ENCODE results near the gene MRPS35. TPM values are rescaled to one million over a fixed set of nuclear protein-coding genes. Genes with fewer than 3 reads are reported as not detected.

Gene MRPS35
- total and polyA plus RNA-seq, 2 experiments from 2014 or later, result 58.1 to 58.7 TPM

DNA sequence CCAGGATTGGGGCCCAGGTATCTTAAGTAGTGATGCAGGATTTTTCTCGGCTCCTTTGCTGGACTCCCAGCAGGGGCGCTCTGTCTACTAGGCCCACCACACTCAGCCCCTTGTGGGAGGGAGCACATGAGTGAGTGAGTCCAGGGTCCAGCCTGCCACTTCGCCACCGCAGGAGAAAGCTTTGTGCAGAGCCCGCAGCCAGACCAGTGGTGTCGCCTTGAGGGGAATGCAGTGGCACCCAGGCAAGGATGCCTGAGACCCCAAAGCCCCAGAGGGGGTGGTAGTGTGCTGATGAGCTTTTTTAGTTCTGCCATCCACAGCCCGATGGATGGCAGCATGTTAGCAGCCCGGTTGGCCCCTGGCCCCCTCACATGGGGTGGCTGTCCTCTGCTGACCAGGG lies 5.4 kb upstream of the MRPS35 start:
- no peak overlapping the region for H3K4me3 ChIP-seq
- no peak overlapping the region for H3K4me2 ChIP-seq
- no peak overlapping the region for H3K27ac Mint-ChIP-seq
- peak; percentile 77 for DNase-seq (ENCODE audit: low spot score)
- H2AFZ ChIP-seq, result no peak overlapping the region; the same call in 1 of the 2 replicates
- no peaks in the 10 kb centered on the region for H3K9me3 Mint-ChIP-seq
- no peaks in the 10 kb centered on the region for H3F3A ChIP-seq (replicated peaks; ENCODE audit: low read depth)
- H3K4me1 Mint-ChIP-seq, result peaks cover under 1% of the 10 kb centered on the region; the same call in 1 of the 3 replicates
- H3K36me3 Mint-ChIP-seq (ENCODE audit: low read depth), result no peaks in the 10 kb centered on the region
- no peaks in the 10 kb centered on the region for H3K79me2 ChIP-seq (replicated peaks; ENCODE audit: insufficient read depth)
- TF ChIP-seq, protein P1, sequence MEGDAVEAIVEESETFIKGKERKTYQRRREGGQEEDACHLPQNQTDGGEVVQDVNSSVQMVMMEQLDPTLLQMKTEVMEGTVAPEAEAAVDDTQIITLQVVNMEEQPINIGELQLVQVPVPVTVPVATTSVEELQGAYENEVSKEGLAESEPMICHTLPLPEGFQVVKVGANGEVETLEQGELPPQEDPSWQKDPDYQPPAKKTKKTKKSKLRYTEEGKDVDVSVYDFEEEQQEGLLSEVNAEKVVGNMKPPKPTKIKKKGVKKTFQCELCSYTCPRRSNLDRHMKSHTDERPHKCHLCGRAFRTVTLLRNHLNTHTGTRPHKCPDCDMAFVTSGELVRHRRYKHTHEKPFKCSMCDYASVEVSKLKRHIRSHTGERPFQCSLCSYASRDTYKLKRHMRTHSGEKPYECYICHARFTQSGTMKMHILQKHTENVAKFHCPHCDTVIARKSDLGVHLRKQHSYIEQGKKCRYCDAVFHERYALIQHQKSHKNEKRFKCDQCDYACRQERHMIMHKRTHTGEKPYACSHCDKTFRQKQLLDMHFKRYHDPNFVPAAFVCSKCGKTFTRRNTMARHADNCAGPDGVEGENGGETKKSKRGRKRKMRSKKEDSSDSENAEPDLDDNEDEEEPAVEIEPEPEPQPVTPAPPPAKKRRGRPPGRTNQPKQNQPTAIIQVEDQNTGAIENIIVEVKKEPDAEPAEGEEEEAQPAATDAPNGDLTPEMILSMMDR (conservative IDR thresholded peaks at IDR 0.05; ENCODE audit: low read depth in 2 of 2), result peak; percentile 53 to 57
- TF ChIP-seq NANOG (IDR thresholded peaks at IDR 0.05; ENCODE audit: borderline replicate concordance), result no peak
- H3K36me3 ChIP-seq (ENCODE audit: insufficient read depth), result no peaks in the 10 kb centered on the region
- no peaks in the 10 kb centered on the region for H4K20me1 ChIP-seq (replicated peaks; ENCODE audit: insufficient read depth)
- H3K4me1 ChIP-seq (ENCODE audit: insufficient read depth), result peaks cover 6% of the 10 kb centered on the region; the same call in 1 of the 2 replicates
- no peaks in the 10 kb centered on the region for H3K27me3 Mint-ChIP-seq (ENCODE audit: insufficient read depth, low read depth, poor library complexity)
- H3K9me2 ChIP-seq (ENCODE audit: insufficient read depth), result no peaks in the 10 kb centered on the region
- peak; percentile 76 for ATAC-seq
- no peak overlapping the region for H3K4me3 Mint-ChIP-seq
- H3K27me3 ChIP-seq (ENCODE audit: insufficient read depth), result no peaks in the 10 kb centered on the region
- H3K27ac ChIP-seq (ENCODE audit: low read depth), result no peak overlapping the region

DNA sequence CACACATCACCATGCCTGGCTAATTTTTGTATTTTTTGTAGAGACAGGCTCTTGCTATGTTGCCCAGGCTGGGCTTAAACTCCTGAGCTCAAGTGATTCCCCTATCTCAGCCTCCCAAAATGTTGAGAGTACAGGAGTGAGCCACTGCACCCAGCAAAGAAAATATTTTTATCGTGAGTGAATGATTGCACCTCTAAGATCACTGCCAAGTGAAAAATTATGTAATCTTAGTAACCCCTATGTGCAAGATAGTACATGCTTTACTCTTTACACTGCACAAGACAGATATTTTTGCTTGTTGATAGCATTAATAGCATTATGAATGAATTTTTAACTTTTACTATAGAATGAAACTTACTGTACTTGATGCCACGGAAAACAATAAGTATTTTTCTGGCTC lies 3.4 kb upstream of the MRPS35 start:
- no peaks in the 10 kb centered on the region for H3K9me2 ChIP-seq (ENCODE audit: insufficient read depth)
- no peak for ATAC-seq
- no peak overlapping the region for H2AFZ ChIP-seq
- no peaks in the 10 kb centered on the region for H3K36me3 Mint-ChIP-seq (ENCODE audit: low read depth)
- H3K4me1 Mint-ChIP-seq, result peaks cover 8% of the 10 kb centered on the region
- no peaks in the 10 kb centered on the region for H3K9me3 Mint-ChIP-seq
- H3K4me1 ChIP-seq (ENCODE audit: insufficient read depth), result peaks cover 11% of the 10 kb centered on the region
- no peak for DNase-seq (ENCODE audit: low spot score)
- H3K4me2 ChIP-seq, result no peak overlapping the region
- H3K4me3 Mint-ChIP-seq, result no peak overlapping the region
- no peak overlapping the region for H3K27ac ChIP-seq (ENCODE audit: low read depth)
- no peak overlapping the region for H3K4me3 ChIP-seq
- no peak overlapping the region for H3K27ac Mint-ChIP-seq
- H4K20me1 ChIP-seq (replicated peaks; ENCODE audit: insufficient read depth), result no peaks in the 10 kb centered on the region; the same call in 1 of the 2 replicates
- H3F3A ChIP-seq (replicated peaks; ENCODE audit: low read depth), result no peaks in the 10 kb centered on the region
- H3K79me2 ChIP-seq (replicated peaks; ENCODE audit: insufficient read depth), result peaks cover 15% of the 10 kb centered on the region
- H3K27me3 Mint-ChIP-seq (ENCODE audit: insufficient read depth, low read depth, poor library complexity), result peaks cover 6% of the 10 kb centered on the region
- no peaks in the 10 kb centered on the region for H3K27me3 ChIP-seq (ENCODE audit: insufficient read depth)
- H3K36me3 ChIP-seq (ENCODE audit: insufficient read depth), result no peaks in the 10 kb centered on the region
- TF ChIP-seq NANOG (IDR thresholded peaks at IDR 0.05; ENCODE audit: borderline replicate concordance), result no peak
- no peak for TF ChIP-seq CREB1 (CRISPR knock-in tag; IDR thresholded peaks at IDR 0.05; ENCODE audit: low read depth)
- TF ChIP-seq, protein P2, sequence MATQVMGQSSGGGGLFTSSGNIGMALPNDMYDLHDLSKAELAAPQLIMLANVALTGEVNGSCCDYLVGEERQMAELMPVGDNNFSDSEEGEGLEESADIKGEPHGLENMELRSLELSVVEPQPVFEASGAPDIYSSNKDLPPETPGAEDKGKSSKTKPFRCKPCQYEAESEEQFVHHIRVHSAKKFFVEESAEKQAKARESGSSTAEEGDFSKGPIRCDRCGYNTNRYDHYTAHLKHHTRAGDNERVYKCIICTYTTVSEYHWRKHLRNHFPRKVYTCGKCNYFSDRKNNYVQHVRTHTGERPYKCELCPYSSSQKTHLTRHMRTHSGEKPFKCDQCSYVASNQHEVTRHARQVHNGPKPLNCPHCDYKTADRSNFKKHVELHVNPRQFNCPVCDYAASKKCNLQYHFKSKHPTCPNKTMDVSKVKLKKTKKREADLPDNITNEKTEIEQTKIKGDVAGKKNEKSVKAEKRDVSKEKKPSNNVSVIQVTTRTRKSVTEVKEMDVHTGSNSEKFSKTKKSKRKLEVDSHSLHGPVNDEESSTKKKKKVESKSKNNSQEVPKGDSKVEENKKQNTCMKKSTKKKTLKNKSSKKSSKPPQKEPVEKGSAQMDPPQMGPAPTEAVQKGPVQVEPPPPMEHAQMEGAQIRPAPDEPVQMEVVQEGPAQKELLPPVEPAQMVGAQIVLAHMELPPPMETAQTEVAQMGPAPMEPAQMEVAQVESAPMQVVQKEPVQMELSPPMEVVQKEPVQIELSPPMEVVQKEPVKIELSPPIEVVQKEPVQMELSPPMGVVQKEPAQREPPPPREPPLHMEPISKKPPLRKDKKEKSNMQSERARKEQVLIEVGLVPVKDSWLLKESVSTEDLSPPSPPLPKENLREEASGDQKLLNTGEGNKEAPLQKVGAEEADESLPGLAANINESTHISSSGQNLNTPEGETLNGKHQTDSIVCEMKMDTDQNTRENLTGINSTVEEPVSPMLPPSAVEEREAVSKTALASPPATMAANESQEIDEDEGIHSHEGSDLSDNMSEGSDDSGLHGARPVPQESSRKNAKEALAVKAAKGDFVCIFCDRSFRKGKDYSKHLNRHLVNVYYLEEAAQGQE (IDR thresholded peaks at IDR 0.05; ENCODE audit: unreplicated experiment), result no peak
- TF ChIP-seq EZH2phosphoT487 (IDR thresholded peaks at IDR 0.05; ENCODE audit: unreplicated experiment), result no peak
- no peak for TF ChIP-seq ZNF114 (CRISPR knock-in tag; IDR thresholded peaks at IDR 0.05)
- TF ChIP-seq ZNF462 (CRISPR knock-in tag; IDR thresholded peaks at IDR 0.05), result no peak
- no peak for TF ChIP-seq JUNB (IDR thresholded peaks at IDR 0.05; ENCODE audit: unreplicated experiment)
